Vagina (tissue), 2 donors: ENCODE results near the gene PARD3.

Experiments
- CTCF ChIP-seq, 3 experiments: fragments of 450-650 bp in 2 of 3; fragments of 200-600 bp in 1 of 3; sonication (generic) in 1 of 3; IDR thresholded peaks; one replicate each; pipeline ENCODE4 v1.5.1; 2017 to 2019; ENCODE audit warnings: antibody characterized with exemption in 3 of 3, mild to moderate bottlenecking in 2 of 3, moderate library complexity in 2 of 3
- POLR2A ChIP-seq, 2 donors: fragments of 450-650 bp; IDR thresholded peaks; one replicate each; pipeline ENCODE4 v1.6.1; 2017; ENCODE audit warnings: antibody characterized with exemption in 2 of 2, mild to moderate bottlenecking in 2 of 2, moderate library complexity in 2 of 2

- TF ChIP-seq CTCF (IDR thresholded peaks at IDR 0.05) (no peak), POLR2A (IDR thresholded peaks at IDR 0.05) (no peak)
These were observed 110.4 kb downstream of the PARD3 start for GRCh38 chr10:34704526-34705184.
